GM12892 (cell line): ENCODE data around the gene CLEC17A.
"Not testable (repeated sequence)": the region's sequence is repeated elsewhere in the genome, so short reads cannot be mapped to it uniquely, and the experiment has no call there.

ENCODE experiments used
- DNase-seq: peaks from one replicate; pipeline ENCODE4 v3.0.0; 2011; ENCODE audit not compliant: insufficient read length
- FAIRE-seq: peaks from 2 replicates; lab custom pipeline; 2011; peaks lifted over from hg19 to GRCh38; lab: Jason Lieb, UNC
- POLR2A ChIP-seq: IDR thresholded peaks from 2 replicates; pipeline ENCODE4 v1.6.1; 2011; ENCODE audit warnings: low read depth, low read length, control low read depth
- POLR2AphosphoS5 ChIP-seq: IDR thresholded peaks from 2 replicates; pipeline ENCODE4 v1.6.1; 2011; ENCODE audit warnings: low read depth, low read length, control low read depth
- TAF1 ChIP-seq: IDR thresholded peaks from 2 replicates; pipeline ENCODE4 v1.6.1; 2011; ENCODE audit warnings: low read depth, mild to moderate bottlenecking, control low read depth, low read length, borderline replicate concordance

CLEC17A gene

DNA sequence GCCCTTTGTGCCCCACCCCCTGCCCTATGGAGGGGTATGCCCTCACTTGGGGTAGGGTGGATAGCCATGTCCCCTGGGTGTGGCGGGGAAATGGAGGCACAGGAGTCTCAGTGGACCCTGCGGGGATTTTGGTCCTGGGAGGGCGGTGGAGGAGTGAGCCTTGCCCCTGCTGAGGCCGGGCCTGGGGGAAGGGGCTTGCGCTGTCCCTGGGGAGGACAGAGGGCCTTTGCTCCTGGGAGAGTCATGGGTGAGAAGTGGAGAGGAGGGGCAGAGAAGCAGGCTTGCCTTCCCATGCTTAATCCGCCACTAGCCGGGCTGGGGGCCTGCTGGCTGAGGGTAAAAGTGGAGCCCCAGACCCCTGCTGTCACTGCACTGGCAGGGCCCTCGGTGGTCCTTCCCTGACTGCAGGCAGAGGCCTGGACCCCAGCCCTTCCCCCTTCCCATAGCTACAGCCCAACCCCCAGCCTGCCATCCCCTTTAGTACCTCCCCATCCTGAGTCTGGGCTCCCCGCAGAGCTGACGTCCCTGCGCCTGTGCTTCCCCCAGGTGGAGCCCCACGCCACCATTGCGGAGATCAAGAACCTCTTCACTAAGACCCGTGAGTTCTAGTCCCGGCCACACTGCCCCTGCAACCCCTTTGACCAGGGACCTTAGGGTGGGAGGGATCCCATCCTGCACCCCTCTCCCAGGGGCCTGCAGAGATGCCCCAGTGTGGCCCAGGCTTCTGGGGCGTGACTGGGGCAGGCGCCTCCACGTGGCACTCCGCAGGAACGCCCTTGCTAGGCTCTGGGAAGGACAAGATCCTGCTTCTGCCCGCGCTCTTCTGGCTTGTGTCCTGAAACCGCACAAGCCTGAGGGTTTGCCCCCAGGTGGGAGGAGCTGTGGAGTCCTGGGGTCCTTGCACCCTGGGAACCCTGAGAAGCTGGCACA, 20.0 kb upstream of the CLEC17A start:
- DNase-seq (no peak), FAIRE-seq (no peak)
- TF ChIP-seq TAF1 = no peak
- no peak for TF ChIP-seq POLR2AphosphoS5
- TF ChIP-seq POLR2A = no peak

DNA sequence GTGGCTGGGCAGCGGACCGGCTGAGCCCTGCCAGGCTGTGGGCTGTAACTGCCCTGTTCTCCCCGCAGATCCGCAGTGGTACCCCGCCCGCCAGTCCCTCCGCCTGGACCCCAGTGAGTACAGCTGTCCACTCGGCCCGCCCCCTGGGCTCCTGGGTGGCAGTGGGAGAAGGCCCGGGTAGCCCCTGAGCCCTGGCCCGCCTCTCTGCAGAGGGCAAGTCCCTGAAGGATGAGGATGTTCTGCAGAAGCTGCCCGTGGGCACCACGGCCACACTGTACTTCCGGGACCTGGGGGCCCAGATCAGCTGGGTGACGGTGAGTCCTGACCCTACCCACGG, 19.3 kb upstream of the CLEC17A start:
- no peak for TF ChIP-seq POLR2A
- no peak for TF ChIP-seq TAF1
- TF ChIP-seq POLR2AphosphoS5 = no peak
- FAIRE-seq (no peak), DNase-seq (no peak)

DNA sequence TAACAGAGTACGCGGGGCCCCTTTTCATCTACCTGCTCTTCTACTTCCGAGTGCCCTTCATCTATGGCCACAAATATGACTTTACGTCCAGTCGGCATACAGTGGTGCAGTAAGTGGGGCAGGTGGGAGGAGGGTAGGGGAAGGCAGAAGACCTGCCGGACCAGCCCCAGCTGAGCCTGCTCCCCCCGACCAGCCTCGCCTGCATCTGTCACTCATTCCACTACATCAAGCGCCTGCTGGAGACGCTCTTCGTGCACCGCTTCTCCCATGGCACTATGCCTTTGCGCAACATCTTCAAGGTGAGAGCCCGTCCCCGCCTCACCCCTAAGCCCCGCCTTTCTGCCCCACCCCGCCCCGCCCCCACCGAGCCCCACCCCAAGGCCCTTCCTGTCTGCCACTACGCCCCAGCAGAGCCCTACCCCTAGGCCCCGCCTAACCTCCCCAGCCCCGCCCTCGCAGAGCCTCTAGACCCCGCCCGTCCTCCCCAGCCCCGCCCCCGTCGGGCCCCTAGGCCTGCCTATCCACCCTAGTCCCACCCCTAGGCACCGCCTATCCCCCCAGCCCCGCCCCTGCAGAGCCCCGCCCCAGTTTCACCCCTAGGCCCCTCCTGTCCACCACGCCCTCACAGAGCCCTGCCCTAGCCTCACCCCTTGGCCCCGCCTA, 18.8 kb upstream of the CLEC17A start:
- DNase-seq (peak; percentile 65), FAIRE-seq (no peak)
- no peak for TF ChIP-seq TAF1

- FAIRE-seq = peak; percentile 57
- not testable (repeated sequence) for DNase-seq
Observed at GRCh38 chr19:14564652-14565297, 18.1 kb upstream of the CLEC17A start.

DNA sequence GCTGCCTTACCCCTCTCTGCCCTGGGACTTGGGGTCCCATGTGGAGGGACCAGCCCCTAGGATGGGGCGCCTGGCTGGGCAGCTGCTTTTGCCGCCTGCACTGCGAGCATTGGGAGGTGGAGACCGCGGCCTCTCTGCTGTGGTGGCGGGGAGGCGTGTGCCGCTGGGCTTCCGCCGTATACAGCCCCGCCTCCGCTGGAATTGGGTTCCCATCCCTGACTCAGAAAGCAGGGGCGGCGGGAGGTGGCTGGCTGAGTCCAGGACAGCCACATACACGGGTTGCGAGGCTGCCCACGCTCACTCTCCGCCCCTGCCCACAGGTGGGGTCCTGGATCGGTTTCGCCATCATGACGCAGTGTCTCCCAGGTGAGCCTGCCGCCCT, 17.6 kb upstream of the CLEC17A start:
- DNase-seq (no peak), FAIRE-seq (no peak)
- TF ChIP-seq TAF1 = no peak
- no peak for TF ChIP-seq POLR2A

- FAIRE-seq (no peak), DNase-seq (no peak)
- TF ChIP-seq POLR2A = no peak
- no peak for TF ChIP-seq TAF1
- no peak for TF ChIP-seq POLR2AphosphoS5
Observed at GRCh38 chr19:14565765-14566711, 16.8 kb upstream of the CLEC17A start.

DNA sequence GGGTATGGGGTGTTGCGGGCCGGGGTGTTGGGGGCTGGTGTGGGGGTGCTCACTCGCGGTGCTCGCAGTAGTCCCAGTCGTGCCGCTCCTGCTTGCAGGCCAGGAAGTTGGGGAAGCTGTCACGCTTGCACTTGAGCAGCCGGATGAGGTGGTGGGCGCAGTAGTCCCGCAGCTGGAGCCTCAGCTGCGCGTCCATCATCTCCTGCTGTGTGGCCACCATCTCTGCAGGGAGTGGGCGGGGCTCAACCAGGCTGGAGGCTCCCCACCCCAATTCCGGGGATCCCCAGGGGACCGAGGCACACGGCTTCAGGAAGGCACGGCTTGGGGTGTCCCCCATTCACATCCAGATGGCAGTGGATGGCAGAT, 16.2 kb upstream of the CLEC17A start:
- TF ChIP-seq POLR2A (no peak), TAF1 (no peak), POLR2AphosphoS5 (no peak)
- DNase-seq (no peak), FAIRE-seq (no peak)

- DNase-seq (no peak), FAIRE-seq (no peak)
- TF ChIP-seq POLR2A (no peak), POLR2AphosphoS5 (no peak)
Observed at GRCh38 chr19:14567079-14567478, 15.8 kb upstream of the CLEC17A start.

GRCh38 chr19:14570864-14571527, 11.9 kb upstream of the CLEC17A start:
- TF ChIP-seq TAF1 (no peak), POLR2AphosphoS5 (no peak), POLR2A (no peak)
- DNase-seq (no peak), FAIRE-seq (no peak)

- TF ChIP-seq TAF1 (no peak), POLR2AphosphoS5 (peak; percentile 82), POLR2A (peak; percentile 86)
- FAIRE-seq = peak; percentile 90
Observed at GRCh38 chr19:14571695-14572490, 11.0 kb upstream of the CLEC17A start, which contains the start of gene NDUFB7. Gene NDUFB7 (minus strand): TSS chr19:14572066. CDS start chr19:14572000, 66 bp downstream.

More at GRCh38 chr19:14571695-14572490, 11.0 kb upstream of the CLEC17A start, which contains the start of gene NDUFB7:
- DNase-seq = peak; percentile 83
